H9 (cell line): ENCODE measurements around the gene ISG15. TPM values are rescaled to one million over a fixed set of nuclear protein-coding genes. Genes with fewer than 3 reads are reported as not detected.

Source experiments
- DNase-seq: peaks from one replicate; pipeline ENCODE4 v3.0.0-alpha.2; 2017
- H2AFZ ChIP-seq: one replicate; pipeline ENCODE4 v1.6.1; 2013; ENCODE audit warnings: mild to moderate bottlenecking, low read length, control low read depth, moderate library complexity
- H2AK5ac ChIP-seq: 2 replicates; pipeline ENCODE4 v1.6.1; 2013; ENCODE audit warnings: low read length, control low read depth, mixed read lengths; ENCODE audit not compliant: insufficient read length
- H2BK120ac ChIP-seq: one replicate; pipeline ENCODE4 v1.6.1; 2013; ENCODE audit warnings: low read depth, mild to moderate bottlenecking, low read length, control low read depth, inconsistent platforms; ENCODE audit not compliant: poor library complexity, severe bottlenecking
- H2BK12ac ChIP-seq: 2 replicates; pipeline ENCODE4 v1.6.1; 2013; ENCODE audit warnings: low read length, control low read depth, mixed read lengths, low read depth; ENCODE audit not compliant: insufficient read length
- H2BK15ac ChIP-seq: 2 replicates; pipeline ENCODE4 v1.6.1; 2013; ENCODE audit warnings: low read depth, low read length, control low read depth
- H2BK20ac ChIP-seq: one replicate; pipeline ENCODE4 v1.6.1; 2013; ENCODE audit warnings: low read depth, mild to moderate bottlenecking, low read length, control low read depth, inconsistent platforms; ENCODE audit not compliant: poor library complexity, severe bottlenecking
- H2BK5ac ChIP-seq: 2 replicates; pipeline ENCODE4 v1.6.1; 2013; ENCODE audit warnings: low read length, control low read depth, mixed read lengths; ENCODE audit not compliant: insufficient read length
- H3K14ac ChIP-seq: 2 replicates; pipeline ENCODE4 v1.6.1; 2013; ENCODE audit warnings: low read length, control low read depth; ENCODE audit not compliant: insufficient read depth
- H3K18ac ChIP-seq: 2 replicates; pipeline ENCODE4 v1.6.1; 2013; ENCODE audit warnings: low read depth, mild to moderate bottlenecking, mixed read lengths, low read length, control low read depth; ENCODE audit not compliant: insufficient read length
- H3K23ac ChIP-seq: 2 replicates; pipeline ENCODE4 v1.6.1; 2013; ENCODE audit warnings: low read length, control low read depth, mixed read lengths, low read depth; ENCODE audit not compliant: insufficient read length
- H3K23me2 ChIP-seq: 2 replicates; pipeline ENCODE4 v1.6.1; 2013; ENCODE audit warnings: low read depth, mild to moderate bottlenecking, mixed read lengths, low read length, control low read depth; ENCODE audit not compliant: insufficient read length, poor library complexity, severe bottlenecking
- H3K27ac ChIP-seq: 2 replicates; pipeline ENCODE4 v1.5.1; 2013; ENCODE audit warnings: low read length, control low read depth, mixed read lengths, low read depth; ENCODE audit not compliant: insufficient read length
- H3K27me3 ChIP-seq: 2 replicates; pipeline ENCODE4 v1.6.1; 2013; ENCODE audit warnings: low read length, control low read depth, inconsistent platforms; ENCODE audit not compliant: insufficient read depth
- H3K4ac ChIP-seq: 2 replicates; pipeline ENCODE4 v1.6.1; 2013; ENCODE audit warnings: low read depth, mild to moderate bottlenecking, control low read depth, inconsistent platforms, low read length, moderate library complexity
- H3K4me1 ChIP-seq: 2 replicates; pipeline ENCODE4 v1.6.1; 2013; ENCODE audit warnings: low read length, control low read depth, inconsistent platforms; ENCODE audit not compliant: insufficient read depth
- H3K4me2 ChIP-seq: 2 replicates; pipeline ENCODE4 v1.6.1; 2013; ENCODE audit warnings: low read length, control low read depth, mixed read lengths; ENCODE audit not compliant: insufficient read length, insufficient read depth
- H3K56ac ChIP-seq: 2 replicates; pipeline ENCODE4 v1.6.1; 2013; ENCODE audit warnings: low read depth, mild to moderate bottlenecking, mixed read lengths, low read length, control low read depth; ENCODE audit not compliant: insufficient read length
- H3K79me1 ChIP-seq: 2 replicates; pipeline ENCODE4 v1.6.1; 2013; ENCODE audit warnings: low read depth, mild to moderate bottlenecking, moderate library complexity, low read length, control low read depth, inconsistent platforms; ENCODE audit not compliant: insufficient read depth, poor library complexity, severe bottlenecking
- H3K79me2 ChIP-seq: 2 replicates; pipeline ENCODE4 v1.6.1; 2013; ENCODE audit warnings: low read length, control low read depth, inconsistent platforms; ENCODE audit not compliant: insufficient read depth
- H3K9ac ChIP-seq: 2 replicates; pipeline ENCODE4 v1.6.1; 2013; ENCODE audit warnings: low read length, control low read depth, mixed read lengths; ENCODE audit not compliant: insufficient read length; ENCODE audit errors: extremely low read depth
- H3K9me3 ChIP-seq: one replicate; pipeline ENCODE4 v1.6.1; 2013; ENCODE audit warnings: low read depth, low read length, inconsistent platforms; ENCODE audit not compliant: control insufficient read depth
- H3T11ph ChIP-seq: one replicate; pipeline ENCODE4 v1.6.1; 2013; ENCODE audit warnings: mild to moderate bottlenecking, low read length, control low read depth, inconsistent platforms
- H4K20me1 ChIP-seq: one replicate; pipeline ENCODE4 v1.6.1; 2013; ENCODE audit not compliant: control insufficient read depth, insufficient read length, insufficient read depth
- H4K5ac ChIP-seq: 2 replicates; pipeline ENCODE4 v1.6.1; 2013; ENCODE audit warnings: low read depth, mild to moderate bottlenecking, mixed read lengths, low read length, control low read depth; ENCODE audit not compliant: insufficient read length
- H4K8ac ChIP-seq: replicated peaks from 2 replicates; pipeline ENCODE4 v1.6.1; 2013; ENCODE audit warnings: low read length, control low read depth, mixed read lengths, low read depth; ENCODE audit not compliant: insufficient read length
- H4K91ac ChIP-seq: 2 replicates; pipeline ENCODE4 v1.6.1; 2013; ENCODE audit warnings: low read depth, mild to moderate bottlenecking, moderate library complexity, mixed read lengths, low read length, control low read depth; ENCODE audit not compliant: insufficient read length
- H3K27ac Mint-ChIP-seq, 3 experiments: 2 replicates in 2 of 3; 3 replicates in 1 of 3; pipeline ENCODE4 v1.8.0; 2020 to 2021; ENCODE audit warnings: mixed read lengths in 3 of 3, mild to moderate bottlenecking in 1 of 3, moderate library complexity in 1 of 3
- H3K27me3 Mint-ChIP-seq: 2 replicates; pipeline ENCODE4 v1.8.0; 2021; ENCODE audit warnings: low read depth, mild to moderate bottlenecking, moderate library complexity, mixed read lengths
- H3K36me3 Mint-ChIP-seq, 3 experiments: 2 replicates in 2 of 3; 3 replicates in 1 of 3; pipeline ENCODE4 v1.8.0; 2020 to 2021; ENCODE audit warnings: low read depth in 3 of 3, mixed read lengths in 3 of 3; ENCODE audit not compliant: insufficient read depth in 1 of 3
- H3K4me1 Mint-ChIP-seq, 2 experiments: 2 replicates each; pipeline ENCODE4 v1.8.0; 2020; ENCODE audit warnings: mixed read lengths in 2 of 2
- H3K4me3 Mint-ChIP-seq, 2 experiments: 2 replicates in 1 of 2; 3 replicates in 1 of 2; pipeline ENCODE4 v1.8.0; 2020 to 2021; ENCODE audit warnings: mild to moderate bottlenecking in 2 of 2, mixed read lengths in 2 of 2, moderate library complexity in 1 of 2
- H3K9me3 Mint-ChIP-seq, 2 experiments: 2 replicates in 1 of 2; 3 replicates in 1 of 2; pipeline ENCODE4 v1.8.0; 2020; ENCODE audit warnings: mild to moderate bottlenecking in 2 of 2, mixed read lengths in 2 of 2, moderate library complexity in 1 of 2
- WGBS: extraction: QIAGEN DNeasy Blood & Tissue Kit; methylation state at CpG from one replicate; pipeline ENCODE4 v1.1.7; 2013; ENCODE audit warnings: missing lambda C conversion rate, low lambda C conversion rate, mixed read lengths; ENCODE audit not compliant: insufficient read length; ENCODE audit errors: extremely low coverage; 5-methylcytosine and 5-hydroxymethylcytosine counted together
- total RNA-seq: library from RNA; stranded (reverse); gene quantifications from 2 replicates; pipeline ENCODE4 v1.2.1, GENCODE V29; 2021
- TF ChIP-seq, protein P1 (sequence below): fragments of 200-600 bp; sonication (generic); conservative IDR thresholded peaks from 3 replicates; pipeline ENCODE4 v1.8.0; 2021; ENCODE audit warnings: antibody characterized with exemption, mild to moderate bottlenecking

Gene ISG15
- total RNA-seq, 1 experiment from 2014 or later: 39.7 TPM

DNA sequence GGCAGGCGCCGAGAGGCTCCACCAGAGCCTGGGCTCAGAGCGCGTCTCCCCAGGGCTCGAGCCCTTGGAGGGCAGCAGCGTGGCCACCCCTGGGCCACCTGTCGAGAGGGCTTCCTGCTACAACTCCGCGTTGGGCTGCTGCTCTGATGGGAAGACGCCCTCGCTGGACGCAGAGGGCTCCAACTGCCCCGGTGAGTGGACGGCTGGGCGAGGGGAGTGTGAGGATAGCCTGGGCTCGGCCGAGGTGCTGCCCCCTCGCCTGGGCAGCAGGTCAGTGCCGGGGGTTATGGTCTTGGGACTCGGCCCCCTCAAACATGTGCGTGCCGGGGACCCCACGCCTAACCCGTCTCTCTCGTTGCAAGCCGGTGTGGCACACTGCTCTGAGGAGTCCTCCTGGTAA is 33.5 kb downstream of the ISG15 start:
- Histone ChIP-seq H3K27me3 (no peaks in the 10 kb centered on the region; the same call in 1 of the 2 replicates), H4K5ac (no peak overlapping the region), H4K8ac (no peak overlapping the region), H3K23ac (no peak overlapping the region), H3K4me1 (no peaks in the 10 kb centered on the region), H3K27ac (no peak overlapping the region), H4K91ac (no peak overlapping the region), H2BK12ac (no peak overlapping the region), H3K4me2 (no peak overlapping the region), H2BK15ac (no peak overlapping the region), H2AFZ (no peak overlapping the region), H4K20me1 (peaks cover 3% of the 10 kb centered on the region), H3K23me2 (no peaks in the 10 kb centered on the region), H2AK5ac (no peak overlapping the region), H2BK20ac (no peak overlapping the region), H3K79me1 (no peaks in the 10 kb centered on the region), H3T11ph (no peak overlapping the region), H3K79me2 (no peaks in the 10 kb centered on the region), H2BK120ac (no peak overlapping the region), H2BK5ac (no peak overlapping the region), H3K4ac (no peak overlapping the region), H3K18ac (no peak overlapping the region), H3K9me3 (no peaks in the 10 kb centered on the region), H3K14ac (no peak overlapping the region), H3K9ac (no peak overlapping the region), H3K56ac (no peak overlapping the region)
- no CpG with 5 or more reads among the region's 26 CpGs for WGBS
- Mint-ChIP-seq H3K36me3 (peaks cover 10 to 53% (median 45%) of the 10 kb centered on the region in 3 experiments), H3K9me3 (no peaks in the 10 kb centered on the region; a peak in 1 of 5 replicates), H3K27me3 (no peaks in the 10 kb centered on the region; the same call in 1 of the 2 replicates), H3K4me3 (no peak overlapping the region), H3K27ac (no peak overlapping the region; a peak in 1 of 7 replicates), H3K4me1 (no peaks in the 10 kb centered on the region; a peak in 1 of 4 replicates)
- no peak for DNase-seq
- TF ChIP-seq, protein P1, sequence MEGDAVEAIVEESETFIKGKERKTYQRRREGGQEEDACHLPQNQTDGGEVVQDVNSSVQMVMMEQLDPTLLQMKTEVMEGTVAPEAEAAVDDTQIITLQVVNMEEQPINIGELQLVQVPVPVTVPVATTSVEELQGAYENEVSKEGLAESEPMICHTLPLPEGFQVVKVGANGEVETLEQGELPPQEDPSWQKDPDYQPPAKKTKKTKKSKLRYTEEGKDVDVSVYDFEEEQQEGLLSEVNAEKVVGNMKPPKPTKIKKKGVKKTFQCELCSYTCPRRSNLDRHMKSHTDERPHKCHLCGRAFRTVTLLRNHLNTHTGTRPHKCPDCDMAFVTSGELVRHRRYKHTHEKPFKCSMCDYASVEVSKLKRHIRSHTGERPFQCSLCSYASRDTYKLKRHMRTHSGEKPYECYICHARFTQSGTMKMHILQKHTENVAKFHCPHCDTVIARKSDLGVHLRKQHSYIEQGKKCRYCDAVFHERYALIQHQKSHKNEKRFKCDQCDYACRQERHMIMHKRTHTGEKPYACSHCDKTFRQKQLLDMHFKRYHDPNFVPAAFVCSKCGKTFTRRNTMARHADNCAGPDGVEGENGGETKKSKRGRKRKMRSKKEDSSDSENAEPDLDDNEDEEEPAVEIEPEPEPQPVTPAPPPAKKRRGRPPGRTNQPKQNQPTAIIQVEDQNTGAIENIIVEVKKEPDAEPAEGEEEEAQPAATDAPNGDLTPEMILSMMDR: no peak
